Upper lobe of left lung (tissue), 6 donors: ENCODE data around the gene NECAB3. TPM values are rescaled to one million over a fixed set of nuclear protein-coding genes. Genes with fewer than 3 reads are reported as not detected.

Experiments
- ATAC-seq, 2 donors: fragments of 200-7000 bp; cut with Tn5 transposase; one replicate each; pipeline ENCODE4 v1.9.1; 2022; ENCODE audit warnings: mild to moderate bottlenecking in 2 of 2, moderate library complexity in 2 of 2; ENCODE audit not compliant: low FRiP score in 2 of 2
- DNase-seq, 2 donors: peaks; one replicate each; pipeline ENCODE4 v3.0.0-alpha.2; 2019 to 2020
- H3K27ac ChIP-seq, 4 donors: fragments of 200-600 bp; sonication (generic); one replicate each; pipeline ENCODE4 v1.5.1; 2016 to 2019
- H3K27me3 ChIP-seq, 4 donors: fragments of 200-600 bp; sonication (generic); one replicate each; pipeline ENCODE4 v1.5.1; 2017 to 2019
- H3K36me3 ChIP-seq, 4 donors: fragments of 200-600 bp; sonication (generic); one replicate each; pipeline ENCODE4 v1.5.1; 2016 to 2019
- H3K4me1 ChIP-seq, 4 donors: fragments of 200-600 bp; sonication (generic); one replicate each; pipeline ENCODE4 v1.5.1; 2018 to 2019
- H3K4me3 ChIP-seq, 4 donors: fragments of 200-600 bp; sonication (generic); one replicate each; pipeline ENCODE4 v1.5.1; 2017 to 2019; ENCODE audit warnings: mild to moderate bottlenecking in 2 of 4, moderate library complexity in 1 of 4
- H3K9me3 ChIP-seq, 4 donors: fragments of 200-600 bp; sonication (generic); one replicate each; pipeline ENCODE4 v1.5.1; 2018 to 2019
- CTCF ChIP-seq, 6 experiments: fragments of 450-650 bp in 4 of 6; fragments of 200-600 bp in 2 of 6; sonication (generic) in 2 of 6; IDR thresholded peaks; one replicate each; pipeline ENCODE4 v1.5.1; 2016 to 2019; ENCODE audit warnings: antibody characterized with exemption in 6 of 6
- EP300 ChIP-seq, 4 donors: sonication (generic); formaldehyde crosslinking; IDR thresholded peaks; one replicate each; pipeline ENCODE4 v1.5.1; 2017; ENCODE audit warnings: antibody characterized with exemption in 4 of 4, control low read depth in 2 of 4
- POLR2A ChIP-seq, 4 donors: fragments of 450-650 bp; IDR thresholded peaks; one replicate each; pipeline ENCODE4 v1.5.1; 2016 to 2017; ENCODE audit warnings: antibody characterized with exemption in 4 of 4, mild to moderate bottlenecking in 2 of 4
- POLR2AphosphoS5 ChIP-seq, 2 donors: sonication (generic); formaldehyde crosslinking; IDR thresholded peaks; one replicate each; pipeline ENCODE4 v1.5.1; 2017; ENCODE audit warnings: antibody characterized with exemption in 2 of 2
- WGBS, 2 donors: methylation state at CpG; one replicate each; pipeline ENCODE4 v1.1.5; 2017 to 2018; 5-methylcytosine and 5-hydroxymethylcytosine counted together
- total RNA-seq, 6 donors: library from RNA; depleted of rRNA in 4 of 6; stranded (reverse); fragments of >200 nt in 4 of 6; gene quantifications; one replicate each; pipeline versions ENCODE4 v1.1.0 to v1.2.1, GENCODE V29; 2016 to 2021
- donor health status: DM: no; HTN: no; CAD: no; lungs with moderate emphysema.
- donor health status: DM: no; HTN: yes; CAD: no; lungs with severe emphysema.

NECAB3 gene
- total RNA-seq, 6 donors from 2014 or later = 43.4 to 309 (median 90.6) TPM

GRCh38 chr20:33681728-33682353 lies 7.6 kb upstream of the NECAB3 start:
- Histone ChIP-seq H3K4me3 (no peak overlapping the region), H3K36me3 (no peaks in the 10 kb centered on the region), H3K9me3 (no peaks in the 10 kb centered on the region), H3K27ac (peak overlapping the region in 2 of 4 donors; percentile 14 to 58), H3K4me1 (peaks cover 24 to 43% (median 31%) of the 10 kb centered on the region in 4 donors), H3K27me3 (no peaks in the 10 kb centered on the region)
- TF ChIP-seq CTCF (IDR thresholded peaks at IDR 0.05) (no peak), POLR2A (IDR thresholded peaks at IDR 0.05) (no peak), EP300 (IDR thresholded peaks at IDR 0.05) (no peak), POLR2AphosphoS5 (IDR thresholded peaks at IDR 0.05) (no peak)
- no peak for DNase-seq
- ATAC-seq = no peak
- 82 to 83% methylated on average over 9 of the region's 9 CpGs for WGBS, 2 donors

GRCh38 chr20:33681288-33681687 lies 7.1 kb upstream of the NECAB3 start:
- 91 to 96% methylated on average over 4 to 5 of the region's 5 CpGs for WGBS, 2 donors
- DNase-seq = no peak
- H3K9me3 ChIP-seq = no peaks in the 10 kb centered on the region
- H3K27ac ChIP-seq = peak overlapping the region in 1 of 4 donors; percentile 58
- H3K36me3 ChIP-seq = no peaks in the 10 kb centered on the region
- no peak for TF ChIP-seq POLR2AphosphoS5 (IDR thresholded peaks at IDR 0.05)
- no peak for TF ChIP-seq CTCF (IDR thresholded peaks at IDR 0.05)
- no peak for TF ChIP-seq EP300 (IDR thresholded peaks at IDR 0.05)
- TF ChIP-seq POLR2A (IDR thresholded peaks at IDR 0.05) = no peak
- no peaks in the 10 kb centered on the region for H3K27me3 ChIP-seq
- H3K4me1 ChIP-seq = peaks cover 20 to 42% (median 30%) of the 10 kb centered on the region in 4 donors
- ATAC-seq = no peak
- H3K4me3 ChIP-seq = no peak overlapping the region

GRCh38 chr20:33680686-33681085 lies 6.5 kb upstream of the NECAB3 start:
- no peaks in the 10 kb centered on the region for H3K36me3 ChIP-seq
- no peak overlapping the region for H3K4me3 ChIP-seq
- no peaks in the 10 kb centered on the region for H3K27me3 ChIP-seq
- no peak overlapping the region for H3K27ac ChIP-seq
- WGBS, 2 donors = 84 to 96% methylated on average over 2 of the region's 2 CpGs
- no peaks in the 10 kb centered on the region for H3K9me3 ChIP-seq
- no peak for TF ChIP-seq POLR2A (IDR thresholded peaks at IDR 0.05)
- ATAC-seq (no peak), DNase-seq (no peak)
- peaks cover 21 to 44% (median 35%) of the 10 kb centered on the region in 4 donors for H3K4me1 ChIP-seq

- WGBS, 2 donors = 85 to 93% methylated on average over 10 to 17 of the region's 20 CpGs
Observed at GRCh38 chr20:33679758-33680485, 5.7 kb upstream of the NECAB3 start.

GRCh38 chr20:33677991-33678702 lies 3.9 kb upstream of the NECAB3 start:
- WGBS, 2 donors = 76 to 86% methylated on average over 4 to 15 of the region's 15 CpGs
- peak in 1 of 2 donors; percentile 59 for ATAC-seq
- TF ChIP-seq POLR2AphosphoS5 (IDR thresholded peaks at IDR 0.05) = no peak
- TF ChIP-seq EP300 (IDR thresholded peaks at IDR 0.05) = no peak
- TF ChIP-seq CTCF (IDR thresholded peaks at IDR 0.05) = no peak
- TF ChIP-seq POLR2A (IDR thresholded peaks at IDR 0.05) = no peak
- H3K4me1 ChIP-seq = peaks cover 17 to 43% (median 35%) of the 10 kb centered on the region in 4 donors
- no peak for DNase-seq
- H3K27me3 ChIP-seq = no peaks in the 10 kb centered on the region
- no peaks in the 10 kb centered on the region for H3K36me3 ChIP-seq
- H3K9me3 ChIP-seq = no peaks in the 10 kb centered on the region
- H3K4me3 ChIP-seq = no peak overlapping the region
- no peak overlapping the region for H3K27ac ChIP-seq

More at GRCh38 chr20:33679758-33680485, 5.7 kb upstream of the NECAB3 start:
- ATAC-seq (no peak), DNase-seq (no peak)
- no peaks in the 10 kb centered on the region for H3K9me3 ChIP-seq
- no peak overlapping the region for H3K27ac ChIP-seq
- no peaks in the 10 kb centered on the region for H3K27me3 ChIP-seq
- no peaks in the 10 kb centered on the region for H3K36me3 ChIP-seq
- no peak for TF ChIP-seq POLR2AphosphoS5 (IDR thresholded peaks at IDR 0.05)
- H3K4me1 ChIP-seq = peaks cover 18 to 44% (median 35%) of the 10 kb centered on the region in 4 donors
- no peak overlapping the region for H3K4me3 ChIP-seq
